Esophagus squamous epithelium (tissue), 5 donors: ENCODE measurements around the gene SH3RF2. TPM values are rescaled to one million over a fixed set of nuclear protein-coding genes. Genes with fewer than 3 reads are reported as not detected.

Source experiments
- DNase-seq: peaks from one replicate; lab custom pipeline; 2025; lab: John Stamatoyannopoulos, UW
- H3K27ac ChIP-seq, 4 donors: fragments of 200-600 bp; sonication (generic); one replicate each; pipeline ENCODE4 v1.5.1; 2016 to 2019; ENCODE audit warnings: mild to moderate bottlenecking in 1 of 4
- H3K27me3 ChIP-seq, 4 donors: fragments of 200-600 bp; sonication (generic); 1 replicate in 3 of 4; 2 replicates in 1 of 4; pipeline versions ENCODE4 v1.5.1 to v1.6.0; 2017 to 2021; ENCODE audit warnings: antibody characterized with exemption in 1 of 4
- H3K36me3 ChIP-seq, 3 donors: fragments of 200-600 bp; sonication (generic); one replicate each; pipeline ENCODE4 v1.5.1; 2016 to 2019
- H3K4me1 ChIP-seq, 3 donors: fragments of 200-600 bp; sonication (generic); one replicate each; pipeline ENCODE4 v1.5.1; 2017 to 2019
- H3K4me3 ChIP-seq, 4 donors: fragments of 200-600 bp; sonication (generic); 1 replicate in 3 of 4; 2 replicates in 1 of 4; pipeline ENCODE4 v1.5.1; 2016 to 2019; ENCODE audit warnings: mild to moderate bottlenecking in 2 of 4, moderate library complexity in 1 of 4
- H3K9me3 ChIP-seq, 3 donors: fragments of 200-600 bp; sonication (generic); one replicate each; pipeline ENCODE4 v1.5.1; 2016 to 2019
- CTCF ChIP-seq, 6 experiments: fragments of 450-650 bp in 4 of 6; fragments of 200-600 bp in 2 of 6; sonication (generic) in 2 of 6; IDR thresholded peaks; one replicate each; pipeline ENCODE4 v1.5.1; 2016 to 2019; ENCODE audit warnings: antibody characterized with exemption in 6 of 6, mild to moderate bottlenecking in 4 of 6, moderate library complexity in 4 of 6
- POLR2A ChIP-seq, 4 donors: fragments of 450-650 bp; IDR thresholded peaks; one replicate each; pipeline ENCODE4 v1.6.1; 2017; ENCODE audit warnings: antibody characterized with exemption in 4 of 4, mild to moderate bottlenecking in 4 of 4, moderate library complexity in 3 of 4
- WGBS, 2 donors: methylation state at CpG; one replicate each; pipeline ENCODE4 v1.1.5; 2018; 5-methylcytosine and 5-hydroxymethylcytosine counted together
- intact Hi-C: fragments of 100-400 bp; cut with DNase I; formaldehyde crosslinking; loops from one replicate; pipeline ENCODE4 v1.15.0; 2022
- total RNA-seq, 4 donors: library from RNA; depleted of rRNA; stranded (reverse); fragments of >200 nt; gene quantifications; one replicate each; pipeline ENCODE4 v1.1.0, GENCODE V29; 2016
- donor health status: DM: yes; HTN: yes; CAD: no.

Gene SH3RF2
- total RNA-seq, 4 donors from 2014 or later, result 33.4 to 63.1 (median 59.1) TPM

GRCh38 chr5:145941448-145942130 lies 5.2 kb downstream of the SH3RF2 start:
- peak overlapping the region; percentile 81 to 94 (median 92) for H3K27ac ChIP-seq
- intact Hi-C loops, result no loop called here
- no peak for DNase-seq

GRCh38 chr5:145942201-145942600 lies 5.8 kb downstream of the SH3RF2 start:
- peak overlapping the region; percentile 81 to 94 (median 92) for H3K27ac ChIP-seq
- H3K27me3 ChIP-seq, result no peaks in the 10 kb centered on the region
- intact Hi-C loops, result no loop called here
- H3K4me1 ChIP-seq, result peaks cover 13 to 90% (median 14%) of the 10 kb centered on the region in 3 donors
- H3K9me3 ChIP-seq, result no peaks in the 10 kb centered on the region
- no peak for DNase-seq
- WGBS, 2 donors, result 38 to 48% methylated on average over 3 of the region's 3 CpGs
- TF ChIP-seq CTCF (IDR thresholded peaks at IDR 0.05), result no peak
- H3K4me3 ChIP-seq, result peak overlapping the region in 1 of 4 donors; percentile 4
- H3K36me3 ChIP-seq, result no peaks in the 10 kb centered on the region

More at GRCh38 chr5:145941448-145942130, 5.2 kb downstream of the SH3RF2 start:
- no peak for TF ChIP-seq POLR2A (IDR thresholded peaks at IDR 0.05)
- WGBS, 2 donors, result 36 to 38% methylated on average over 3 of the region's 3 CpGs
- no peaks in the 10 kb centered on the region for H3K9me3 ChIP-seq
- no peaks in the 10 kb centered on the region for H3K27me3 ChIP-seq
- peaks cover 12 to 90% (median 13%) of the 10 kb centered on the region in 3 donors for H3K4me1 ChIP-seq
- H3K36me3 ChIP-seq, result no peaks in the 10 kb centered on the region
- peak overlapping the region in 3 of 4 donors; percentile 3 to 24 (median 4) for H3K4me3 ChIP-seq

- intact Hi-C loops, result no loop called here
- no peak for TF ChIP-seq POLR2A (IDR thresholded peaks at IDR 0.05)
- no peak for TF ChIP-seq CTCF (IDR thresholded peaks at IDR 0.05)
- H3K4me1 ChIP-seq, result peaks cover 13 to 94% (median 19%) of the 10 kb centered on the region in 3 donors
- no peaks in the 10 kb centered on the region for H3K36me3 ChIP-seq
- H3K4me3 ChIP-seq, result no peak overlapping the region
- DNase-seq, result no peak
- peak overlapping the region; percentile 81 to 94 (median 92) for H3K27ac ChIP-seq
- H3K9me3 ChIP-seq, result no peaks in the 10 kb centered on the region
- no peaks in the 10 kb centered on the region for H3K27me3 ChIP-seq
These were observed 6.4 kb downstream of the SH3RF2 start for GRCh38 chr5:145942749-145943148.

GRCh38 chr5:145943674-145944121 lies 7.3 kb downstream of the SH3RF2 start:
- Histone ChIP-seq H3K4me3 (no peak overlapping the region), H3K36me3 (no peaks in the 10 kb centered on the region), H3K27ac (peak overlapping the region; percentile 2 to 94 (median 92)), H3K4me1 (peaks cover 16 to 96% (median 19%) of the 10 kb centered on the region in 3 donors), H3K27me3 (no peaks in the 10 kb centered on the region), H3K9me3 (no peaks in the 10 kb centered on the region)
- DNase-seq, result no peak
- 26 to 46% methylated on average over 2 of the region's 2 CpGs for WGBS, 2 donors
- TF ChIP-seq CTCF (IDR thresholded peaks at IDR 0.05) (no peak), POLR2A (IDR thresholded peaks at IDR 0.05) (no peak)
- intact Hi-C loops, result no loop called here

- intact Hi-C loops, result no loop called here
- WGBS, 2 donors, result 64 to 65% methylated on average over 3 of the region's 3 CpGs
These were observed 8.0 kb downstream of the SH3RF2 start for GRCh38 chr5:145944328-145944727.

More at GRCh38 chr5:145944328-145944727, 8.0 kb downstream of the SH3RF2 start:
- H3K4me3 ChIP-seq, result no peak overlapping the region
- TF ChIP-seq CTCF (IDR thresholded peaks at IDR 0.05) (no peak), POLR2A (IDR thresholded peaks at IDR 0.05) (no peak)
- no peaks in the 10 kb centered on the region for H3K36me3 ChIP-seq
- peaks cover 18 to 95% (median 19%) of the 10 kb centered on the region in 3 donors for H3K4me1 ChIP-seq
- no peak for DNase-seq
- H3K9me3 ChIP-seq, result no peaks in the 10 kb centered on the region
- no peaks in the 10 kb centered on the region for H3K27me3 ChIP-seq
- H3K27ac ChIP-seq, result peak overlapping the region in 2 of 4 donors; percentile 92 to 94
